ENCODE measurements around the gene RPS28. TPM values are rescaled to one million over a fixed set of nuclear protein-coding genes. Genes with fewer than 3 reads are reported as not detected.
A peak's percentile ranks its signal among the peaks of the same experiment; 100 is the strongest.
"Not testable (repeated sequence)": the region's sequence is repeated elsewhere in the genome, so short reads cannot be mapped to it uniquely, and the experiment has no call there.

RPS28 gene
- total RNA-seq, 4 donors from 2014 or later, result 172 to 357 (median 250) TPM

DNA sequence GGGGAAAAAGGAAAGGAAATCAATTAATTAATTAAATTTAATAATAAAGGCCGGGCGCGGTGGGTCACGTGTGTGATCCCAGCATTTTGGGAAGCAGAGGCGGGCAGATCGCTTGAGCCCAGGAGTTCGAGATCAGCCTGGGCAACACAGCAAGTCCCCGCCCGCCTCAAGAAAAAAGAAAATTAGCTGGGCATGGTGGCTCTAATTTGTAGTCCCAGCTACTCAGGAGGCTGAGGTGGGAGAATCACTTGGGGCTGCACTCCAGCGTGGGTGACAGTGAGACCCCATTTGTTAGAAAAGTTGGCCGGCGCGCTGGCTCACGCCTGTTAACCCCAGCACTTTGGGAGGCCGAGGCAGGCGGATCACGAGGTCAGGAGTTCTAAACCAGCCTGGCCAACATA lies 12.4 kb upstream of the RPS28 start:
- Histone ChIP-seq H3K4me1 (peaks cover 0 to 41% (median 10%) of the 10 kb centered on the region in 3 donors), H3K27me3 (no peaks in the 10 kb centered on the region), H3K4me3 (peak overlapping the region; percentile 56 to 72), H3K9me3 (no peaks in the 10 kb centered on the region), H3K36me3 (peaks cover 0 to 51% of the 10 kb centered on the region in 2 donors), H3K27ac (peak overlapping the region in 2 of 4 donors; percentile 83 to 85)
- WGBS, 2 donors (ENCODE audit: low coverage in 1 of 2), result 10 to 66% methylated on average over 5 to 14 of the region's 17 CpGs
- TF ChIP-seq POLR2AphosphoS5 (IDR thresholded peaks at IDR 0.05) (no peak), EP300 (IDR thresholded peaks at IDR 0.05) (no peak), POLR2A (IDR thresholded peaks at IDR 0.05) (no peak)
- TF ChIP-seq, protein P1, sequence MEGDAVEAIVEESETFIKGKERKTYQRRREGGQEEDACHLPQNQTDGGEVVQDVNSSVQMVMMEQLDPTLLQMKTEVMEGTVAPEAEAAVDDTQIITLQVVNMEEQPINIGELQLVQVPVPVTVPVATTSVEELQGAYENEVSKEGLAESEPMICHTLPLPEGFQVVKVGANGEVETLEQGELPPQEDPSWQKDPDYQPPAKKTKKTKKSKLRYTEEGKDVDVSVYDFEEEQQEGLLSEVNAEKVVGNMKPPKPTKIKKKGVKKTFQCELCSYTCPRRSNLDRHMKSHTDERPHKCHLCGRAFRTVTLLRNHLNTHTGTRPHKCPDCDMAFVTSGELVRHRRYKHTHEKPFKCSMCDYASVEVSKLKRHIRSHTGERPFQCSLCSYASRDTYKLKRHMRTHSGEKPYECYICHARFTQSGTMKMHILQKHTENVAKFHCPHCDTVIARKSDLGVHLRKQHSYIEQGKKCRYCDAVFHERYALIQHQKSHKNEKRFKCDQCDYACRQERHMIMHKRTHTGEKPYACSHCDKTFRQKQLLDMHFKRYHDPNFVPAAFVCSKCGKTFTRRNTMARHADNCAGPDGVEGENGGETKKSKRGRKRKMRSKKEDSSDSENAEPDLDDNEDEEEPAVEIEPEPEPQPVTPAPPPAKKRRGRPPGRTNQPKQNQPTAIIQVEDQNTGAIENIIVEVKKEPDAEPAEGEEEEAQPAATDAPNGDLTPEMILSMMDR (IDR thresholded peaks at IDR 0.05), result no peak
- no peak for ATAC-seq

DNA sequence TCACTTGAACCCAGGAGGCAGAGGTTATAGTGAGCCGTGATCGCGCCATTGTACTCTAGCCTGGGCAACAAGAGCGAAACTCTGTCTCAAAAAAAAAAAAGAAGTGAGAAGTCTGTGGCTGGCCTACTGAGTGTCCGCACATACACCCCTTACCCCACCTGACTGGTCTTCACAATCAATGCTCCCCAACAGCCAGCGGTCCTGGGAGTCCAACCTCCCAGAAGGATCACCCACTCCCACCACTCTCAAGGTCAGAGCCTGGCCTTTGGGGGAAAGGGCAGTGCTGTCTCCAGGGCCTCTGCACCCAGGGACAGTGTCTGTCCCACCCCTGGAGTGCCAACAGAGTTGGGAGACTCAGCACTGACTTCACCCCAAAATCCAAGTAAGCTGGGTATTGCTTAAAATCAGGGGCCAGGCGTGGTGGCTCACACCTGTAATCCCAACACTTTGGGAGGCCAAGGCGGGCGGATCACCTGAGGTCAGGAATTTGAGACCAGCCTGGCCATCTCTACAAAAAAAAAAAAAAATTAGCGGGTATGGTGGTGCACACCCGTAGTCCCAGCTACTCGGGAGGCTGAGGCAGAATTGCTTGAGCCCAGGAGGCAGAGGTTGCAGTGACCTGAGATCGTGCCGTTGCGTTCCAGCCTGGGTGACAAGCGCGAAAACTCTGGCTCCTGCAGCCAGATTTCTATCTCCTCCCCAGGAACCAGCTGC lies 10.8 kb upstream of the RPS28 start:
- peaks cover 0 to 41% (median 10%) of the 10 kb centered on the region in 3 donors for H3K4me1 ChIP-seq
- peaks cover 0 to 65% of the 10 kb centered on the region in 2 donors for H3K36me3 ChIP-seq
- H3K9me3 ChIP-seq, result no peaks in the 10 kb centered on the region
- peak overlapping the region in 2 of 4 donors; percentile 26 to 30 for H3K27ac ChIP-seq
- WGBS, 2 donors (ENCODE audit: low coverage in 1 of 2), result 93% methylated on average over 8 of the region's 17 CpGs; no CpG with 5 or more reads in 1 of the 2 donors
- no peaks in the 10 kb centered on the region for H3K27me3 ChIP-seq
- TF ChIP-seq, protein P1 (IDR thresholded peaks at IDR 0.05), result no peak
- TF ChIP-seq POLR2AphosphoS5 (IDR thresholded peaks at IDR 0.05), result no peak
- TF ChIP-seq EP300 (IDR thresholded peaks at IDR 0.05), result no peak
- no peak for TF ChIP-seq POLR2A (IDR thresholded peaks at IDR 0.05)
- ATAC-seq, result no peak
- H3K4me3 ChIP-seq, result no peak overlapping the region

DNA sequence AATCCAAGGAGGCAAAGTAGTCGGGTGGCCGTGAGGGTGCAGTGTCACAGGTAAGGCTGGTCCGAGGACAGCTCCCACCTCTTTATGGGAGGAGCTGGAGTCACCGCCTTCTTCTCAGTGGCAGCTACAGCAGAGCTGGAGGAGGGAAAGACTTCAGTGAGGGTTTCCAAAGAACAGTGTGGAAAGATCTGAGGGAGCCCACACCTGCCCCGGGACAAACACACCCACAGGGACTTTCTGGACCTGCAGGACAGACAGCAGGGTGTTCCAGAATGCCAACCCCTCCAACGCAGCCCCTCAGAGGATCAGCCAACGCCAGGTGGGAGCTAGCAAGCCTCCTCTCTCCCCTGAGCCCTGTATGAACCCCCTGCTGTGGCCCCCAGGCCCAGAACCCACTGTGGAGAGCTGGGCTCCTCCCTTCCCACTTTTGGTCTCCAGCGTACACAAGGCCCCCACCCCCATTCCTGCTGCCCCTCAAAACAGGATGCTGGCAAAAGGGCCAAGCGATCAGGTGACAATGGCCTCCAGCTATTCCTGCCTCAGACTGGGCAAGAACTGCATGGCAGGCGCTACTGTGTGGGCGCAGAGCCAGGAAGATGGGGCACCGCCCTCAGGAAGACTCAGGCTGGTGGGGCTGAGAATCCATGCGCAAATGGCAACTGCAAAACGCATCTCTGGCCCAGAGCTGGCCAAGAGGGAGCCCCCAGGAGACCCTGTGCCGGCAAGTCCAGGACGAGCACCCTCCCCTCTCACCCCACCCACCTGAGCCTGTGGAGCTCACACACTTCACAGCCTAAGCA lies 9.6 kb upstream of the RPS28 start:
- Histone ChIP-seq H3K4me3 (no peak overlapping the region), H3K9me3 (no peaks in the 10 kb centered on the region), H3K36me3 (peaks cover 0 to 77% of the 10 kb centered on the region in 2 donors), H3K4me1 (peaks cover 0 to 31% (median 10%) of the 10 kb centered on the region in 3 donors), H3K27ac (peak overlapping the region in 2 of 4 donors; percentile 10 to 31), H3K27me3 (no peaks in the 10 kb centered on the region)
- WGBS, 2 donors (ENCODE audit: low coverage in 1 of 2), result 61 to 68% methylated on average over 3 to 4 of the region's 16 CpGs
- no peak for ATAC-seq
- TF ChIP-seq POLR2AphosphoS5 (IDR thresholded peaks at IDR 0.05) (no peak), POLR2A (IDR thresholded peaks at IDR 0.05) (no peak), EP300 (IDR thresholded peaks at IDR 0.05) (no peak)
- TF ChIP-seq, protein P1 (IDR thresholded peaks at IDR 0.05), result no peak

DNA sequence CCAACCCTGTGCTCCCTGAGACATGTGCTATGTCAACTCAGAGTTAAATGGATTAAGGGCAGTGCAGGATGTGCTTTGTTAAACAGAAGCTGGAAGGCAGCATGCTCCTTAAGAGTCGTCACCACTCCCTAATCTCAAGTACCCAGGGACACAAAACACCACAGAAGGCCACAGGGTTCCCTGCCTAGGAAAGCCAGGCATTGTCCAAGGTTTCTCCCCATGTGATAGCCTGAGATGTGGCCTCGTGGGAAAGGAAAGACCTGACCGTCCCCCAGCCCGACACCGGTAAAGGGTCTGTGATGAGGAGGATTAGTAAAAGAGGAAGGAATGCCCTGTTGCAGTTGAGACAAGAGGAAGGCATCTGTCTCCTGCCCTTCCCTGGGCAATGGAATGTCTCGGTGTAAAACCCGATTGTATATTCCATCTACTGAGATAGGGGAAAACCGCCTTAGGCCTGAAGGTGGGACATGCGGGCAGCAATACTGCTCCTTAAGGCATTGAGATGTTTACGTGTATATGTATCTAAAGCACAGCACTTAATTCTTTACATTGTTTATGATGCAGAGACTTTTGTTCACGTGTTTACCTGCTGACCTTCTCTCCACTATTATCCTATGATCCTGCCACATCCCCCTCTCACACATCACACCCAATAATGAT lies 6.2 kb upstream of the RPS28 start:
- H3K9me3 ChIP-seq, H3K4me3 ChIP-seq, ATAC-seq, H3K27ac ChIP-seq, H3K27me3 ChIP-seq: not testable (repeated sequence)
- 71 to 78% methylated on average over 6 to 10 of the region's 11 CpGs for WGBS, 2 donors (ENCODE audit: low coverage in 1 of 2)
- H3K36me3 ChIP-seq, result peaks cover 0 to 78% of the 10 kb centered on the region in 2 donors
- peaks cover 0 to 13% (median 5%) of the 10 kb centered on the region in 3 donors for H3K4me1 ChIP-seq

Measured in gastroesophageal sphincter (tissue), 4 donors.